SK-N-MC (cell line): ENCODE results near the gene COPZ2.

ENCODE experiments used
- EZH2 ChIP-seq: fragments of 200-600 bp; sonication (generic); IDR thresholded peaks from one replicate; pipeline ENCODE4 v1.6.1; 2017; ENCODE audit warnings: antibody characterized with exemption
- FOXP2 ChIP-seq: optimal IDR thresholded peaks from 2 replicates; pipeline ENCODE3; 2011; ENCODE audit warnings: mild to moderate bottlenecking, moderate library complexity; ENCODE audit not compliant: insufficient read depth; ENCODE audit errors: extremely low read length, control extremely low read depth
- POLR2AphosphoS5 ChIP-seq: IDR thresholded peaks from 2 replicates; pipeline ENCODE4 v1.6.1; 2012; ENCODE audit warnings: mild to moderate bottlenecking, low read depth, low read length, borderline replicate concordance

- TF ChIP-seq POLR2AphosphoS5 (no peak), EZH2 (no peak), FOXP2 (no peak)
Observed at GRCh38 chr17:48030531-48030930, 7.1 kb downstream of the COPZ2 start.
